SK-N-SH treated with all-trans-retinoic acid at 6 μM for 48 hours (cell line): ENCODE results near the gene WDR91.

Experiments
- CREB5 ChIP-seq: fragments of 250-450 bp; sonication (Bioruptor Pico); IDR thresholded peaks from 2 replicates; pipeline ENCODE4 v1.5.1; 2020; ENCODE audit warnings: low read depth, mild to moderate bottlenecking, moderate library complexity
- CSDC2 ChIP-seq: fragments of 250-450 bp; sonication (Bioruptor Pico); IDR thresholded peaks from 2 replicates; pipeline ENCODE4 v1.5.0; 2020; ENCODE audit warnings: mild to moderate bottlenecking, moderate library complexity
- ESRRG ChIP-seq: fragments of 250-450 bp; sonication (Bioruptor Pico); IDR thresholded peaks from 2 replicates; pipeline ENCODE4 v1.6.1; 2021; ENCODE audit warnings: mild to moderate bottlenecking
- GLIS3 ChIP-seq: fragments of 250-450 bp; sonication (Bioruptor Pico); IDR thresholded peaks from 2 replicates; pipeline ENCODE4 v1.5.0; 2020; ENCODE audit warnings: mild to moderate bottlenecking, moderate library complexity
- PATZ1 ChIP-seq: fragments of 250-450 bp; sonication (Bioruptor Pico); IDR thresholded peaks from 2 replicates; pipeline ENCODE4 v1.8.0; 2020; ENCODE audit warnings: mild to moderate bottlenecking, moderate library complexity, borderline replicate concordance
- RARB ChIP-seq: fragments of 250-450 bp; sonication (Bioruptor Pico); IDR thresholded peaks from 2 replicates; pipeline ENCODE4 v1.8.0; 2021; ENCODE audit warnings: mild to moderate bottlenecking, moderate library complexity
- TOX ChIP-seq: fragments of 250-450 bp; sonication (Bioruptor Pico); IDR thresholded peaks from 2 replicates; pipeline ENCODE4 v1.8.0; 2021; ENCODE audit warnings: mild to moderate bottlenecking, moderate library complexity, borderline replicate concordance
- TSHZ2 ChIP-seq: fragments of 250-450 bp; sonication (Bioruptor Pico); IDR thresholded peaks from 2 replicates; pipeline ENCODE4 v1.5.0; 2020; ENCODE audit warnings: mild to moderate bottlenecking, moderate library complexity
- ZFP3 ChIP-seq: fragments of 250-450 bp; sonication (Bioruptor Pico); IDR thresholded peaks from 2 replicates; pipeline ENCODE4 v1.5.0; 2020; ENCODE audit warnings: mild to moderate bottlenecking, moderate library complexity
- ZNF565 ChIP-seq: fragments of 450-650 bp; formaldehyde crosslinking; conservative IDR thresholded peaks from 2 replicates; pipeline ENCODE4 v1.5.0; 2020; ENCODE audit warnings: low read depth, mild to moderate bottlenecking, moderate library complexity

- no peak for TF ChIP-seq PATZ1
- no peak for TF ChIP-seq CREB5 (CRISPR knock-in tag)
- no peak for TF ChIP-seq TSHZ2 (CRISPR knock-in tag)
- TF ChIP-seq GLIS3 (CRISPR knock-in tag): no peak
- TF ChIP-seq ZFP3 (CRISPR knock-in tag): no peak
- TF ChIP-seq ZNF565 (CRISPR knock-in tag): no peak
- no peak for TF ChIP-seq CSDC2 (CRISPR knock-in tag)
- TF ChIP-seq ESRRG: no peak
- TF ChIP-seq RARB (CRISPR knock-in tag): no peak
- no peak for TF ChIP-seq TOX
These were observed 23.4 kb upstream of the WDR91 start for GRCh38 chr7:135234727-135235126.
